Endothelial cell of umbilical vein (primary cell): ENCODE results near the gene TRIM17. TPM values are rescaled to one million over a fixed set of nuclear protein-coding genes. Genes with fewer than 3 reads are reported as not detected.

Source experiments
- BruUV-seq: library from RNA; stranded (reverse); fragments of 400-500 nt; replicated peaks from 2 replicates; lab custom pipeline; 2021; lab: Mats Ljungman, UMichigan
- CTCF ChIA-PET: fragments of 300-600, 350-600 bp; sonication (Branson Sonifier 250); formaldehyde crosslinking; loops from one replicate; lab custom pipeline; 2021; ENCODE audit warnings: antibody characterized with exemption, inconsistent platforms; lab: Charles Lee
- POLR2A ChIA-PET: fragments of 300-600, 350-600 bp; sonication (Branson Sonifier 250); formaldehyde crosslinking; loops from one replicate; lab custom pipeline; 2021; ENCODE audit warnings: antibody characterized with exemption, inconsistent platforms; lab: Charles Lee
- DNase-seq: peaks from one replicate; pipeline ENCODE4 v3.0.0-alpha.2; 2011; ENCODE audit warnings: low read depth, low spot score
- FAIRE-seq: peaks from 2 replicates; lab custom pipeline; 2011; peaks lifted over from hg19 to GRCh38; lab: Jason Lieb, UNC
- H2AFZ ChIP-seq: 2 replicates; pipeline ENCODE4 v1.6.0; 2012; ENCODE audit warnings: low read depth, low read length, control low read depth, inconsistent platforms
- H3K27ac ChIP-seq: 2 replicates; pipeline ENCODE4 v1.5.1; 2011; ENCODE audit warnings: low read depth, mild to moderate bottlenecking, control low read depth, low read length, moderate library complexity; ENCODE audit not compliant: insufficient read depth
- H3K27me3 ChIP-seq, 2 experiments: 2 replicates each; pipeline versions ENCODE4 v1.6.0 to v1.6.1; 2011; ENCODE audit warnings: low read length in 2 of 2, mixed read lengths in 1 of 2; ENCODE audit not compliant: control insufficient read depth in 2 of 2, insufficient read depth in 2 of 2
- H3K36me3 ChIP-seq, 2 experiments: 2 replicates in 1 of 2; 3 replicates in 1 of 2; pipeline ENCODE4 v1.5.1; 2011; ENCODE audit warnings: low read length in 2 of 2, mild to moderate bottlenecking in 1 of 2, moderate library complexity in 1 of 2; ENCODE audit not compliant: control insufficient read depth in 2 of 2, insufficient read depth in 2 of 2; ENCODE audit errors: extremely low read depth in 1 of 2
- H3K4me1 ChIP-seq: 3 replicates; pipeline ENCODE4 v1.5.1; 2011; ENCODE audit warnings: mild to moderate bottlenecking, low read length; ENCODE audit not compliant: control insufficient read depth, insufficient read depth; ENCODE audit errors: extremely low read depth
- H3K4me2 ChIP-seq: 2 replicates; pipeline ENCODE4 v1.6.1; 2011; ENCODE audit warnings: low read length, control low read depth, mixed read lengths; ENCODE audit not compliant: insufficient read depth
- H3K4me3 ChIP-seq, 3 experiments: fragments of 200-600 bp in 1 of 3; sonication (generic), shearing (Covaris generic) in 1 of 3; replicated peaks in 1 of 3; 2 replicates each; pipeline ENCODE4 v1.5.1; 2011 to 2016; ENCODE audit warnings: control low read depth in 3 of 3, low read length in 3 of 3, mild to moderate bottlenecking in 2 of 3, inconsistent platforms in 1 of 3, low read depth in 1 of 3, moderate library complexity in 1 of 3; ENCODE audit not compliant: insufficient read depth in 1 of 3
- H3K79me2 ChIP-seq: 2 replicates; pipeline ENCODE4 v1.6.0; 2012; ENCODE audit warnings: low read length, inconsistent platforms; ENCODE audit not compliant: control insufficient read depth, insufficient read depth
- H3K9ac ChIP-seq: replicated peaks from 2 replicates; pipeline ENCODE3; 2011; ENCODE audit warnings: low read length, control low read depth; ENCODE audit not compliant: insufficient read depth; ENCODE audit errors: extremely low read depth
- H3K9me1 ChIP-seq: replicated peaks from 3 replicates; pipeline ENCODE4 v1.6.0; 2011; ENCODE audit warnings: mild to moderate bottlenecking, low read length; ENCODE audit not compliant: control insufficient read depth, insufficient read depth; ENCODE audit errors: extremely low read depth
- H3K9me3 ChIP-seq: replicated peaks from 2 replicates; pipeline ENCODE4 v1.5.1; 2012; ENCODE audit warnings: low read length, inconsistent platforms; ENCODE audit not compliant: control insufficient read depth, insufficient read depth
- H4K20me1 ChIP-seq: replicated peaks from 2 replicates; pipeline ENCODE3; 2011; ENCODE audit warnings: mild to moderate bottlenecking, low read length; ENCODE audit not compliant: control insufficient read depth, insufficient read depth; ENCODE audit errors: extremely low read depth
- CTCF ChIP-seq, 2 donors: IDR thresholded peaks; 1 replicate in 1 of 2; 2 replicates in 1 of 2; pipeline ENCODE4 v1.5.1; 2011; ENCODE audit warnings: low read length in 2 of 2, mild to moderate bottlenecking in 2 of 2, moderate library complexity in 2 of 2, control low read depth in 1 of 2, inconsistent platforms in 1 of 2, low read depth in 1 of 2; ENCODE audit not compliant: insufficient read depth in 1 of 2; ENCODE audit errors: extremely low read depth in 1 of 2
- EZH2 ChIP-seq: IDR thresholded peaks from 2 replicates; pipeline ENCODE4 v1.6.1; 2012; ENCODE audit warnings: borderline replicate concordance, low read depth, mild to moderate bottlenecking, moderate library complexity, low read length, inconsistent platforms; ENCODE audit not compliant: severe bottlenecking
- FOS ChIP-seq: IDR thresholded peaks from 2 replicates; pipeline ENCODE4 v1.6.1; 2011; ENCODE audit warnings: mild to moderate bottlenecking, low read length, moderate library complexity, borderline replicate concordance; ENCODE audit not compliant: insufficient read depth
- GATA2 ChIP-seq: IDR thresholded peaks from 2 replicates; pipeline ENCODE4 v1.7.0; 2011; ENCODE audit warnings: low read depth, mild to moderate bottlenecking, moderate library complexity, mixed read lengths, low read length; ENCODE audit not compliant: insufficient read length, insufficient read depth
- JUN ChIP-seq: IDR thresholded peaks from 2 replicates; pipeline ENCODE4 v1.6.1; 2011; ENCODE audit warnings: borderline replicate concordance, low read depth; ENCODE audit not compliant: insufficient read length, insufficient read depth
- MAX ChIP-seq: IDR thresholded peaks from 2 replicates; pipeline ENCODE4 v1.6.1; 2011; ENCODE audit not compliant: insufficient read depth, insufficient read length
- MYC ChIP-seq: IDR thresholded peaks from one replicate; pipeline ENCODE4 v1.6.1; 2011; ENCODE audit warnings: mild to moderate bottlenecking, low read depth, low read length
- POLR2A ChIP-seq: IDR thresholded peaks from 2 replicates; pipeline ENCODE4 v1.6.1; 2012; ENCODE audit warnings: low read depth, mild to moderate bottlenecking, control low read depth, low read length
- POLR2AphosphoS5 ChIP-seq: IDR thresholded peaks from 2 replicates; pipeline ENCODE4 v1.6.1; 2012; ENCODE audit warnings: low read depth, mild to moderate bottlenecking, control low read depth, low read length, moderate library complexity; ENCODE audit not compliant: insufficient read depth
- dilution Hi-C: fragments of 300-500 bp; cut with MboI; formaldehyde crosslinking; loops from one replicate; pipeline ENCODE4 v1.15.0; 2019; ENCODE audit warnings: low sequenced_read_pairs; ENCODE audit not compliant: extremely low pct_ligation_motif_present
- intact Hi-C: fragments of 100-400 bp; cut with micrococcal nuclease; formaldehyde crosslinking; loops from one replicate; pipeline ENCODE4 v1.10.0; 2022
- polyA plus RNA-seq, 4 experiments: library from polyadenylated mRNA; depleted of rRNA in 3 of 4; stranded (reverse) in 3 of 4; unstranded in 1 of 4; fragments of >200 nt; gene quantifications; 2 replicates each; pipeline versions ENCODE4 v1.2.1 to v1.2.3, GENCODE V29; 2011 to 2012; ENCODE audit warnings: missing spikeins in 1 of 4
- total RNA-seq: library from RNA; stranded (reverse); gene quantifications from 2 replicates; pipeline ENCODE4 v1.2.3, GENCODE V29; 2021

Gene TRIM17
- total and polyA plus RNA-seq, 2 donors (not counting 3 experiments of a cell fraction or from before 2014, with no cell fraction given) = not detected

- Histone ChIP-seq H3K9me3 (no peaks in the 10 kb centered on the region), H3K79me2 (peaks cover 64% of the 10 kb centered on the region), H4K20me1 (no peaks in the 10 kb centered on the region), H2AFZ (no peak overlapping the region), H3K4me3 (peak overlapping the region; percentile 57 to 96 (median 70)), H3K4me2 (peak overlapping the region; percentile 83), H3K27me3 (no peaks in the 10 kb centered on the region), H3K27ac (no peak overlapping the region), H3K36me3 (peaks cover 0 to 6% of the 10 kb centered on the region in 2 experiments), H3K9ac (peak overlapping the region; percentile 2), H3K9me1 (no peaks in the 10 kb centered on the region), H3K4me1 (peaks cover 23% of the 10 kb centered on the region)
- TF ChIP-seq POLR2A (no peak), POLR2AphosphoS5 (no peak), JUN (no peak), FOS (no peak), MYC (no peak), CTCF (IDR thresholded peaks at IDR 0.05; ENCODE audit: extremely low read depth in 1 of 2, insufficient read depth in 1 of 2, low read depth in 1 of 2, low read length in 2 of 2) (no peak), MAX (no peak), GATA2 (no peak), EZH2 (no peak)
- intact Hi-C loops (loop anchor here (5.0 kb wide), 1 partner anchor 238 kb away; the partner anchor contains the start of gene IBA57), dilution Hi-C loops (no loop called here)
- ChIA-PET POLR2A (interaction anchor here (0.7 kb wide), 1 partner anchor 400 kb away, joined by 3 read pairs; no protein-coding TSS in a partner anchor), CTCF (interaction anchor here (1.0 to 5.3 kb wide), 4 partner anchors 10 to 192 kb away, joined by 3 to 42 read pairs (median 6); no protein-coding TSS in a partner anchor)
- BruUV-seq = no TSS peak
- DNase-seq = peak; percentile 17
- FAIRE-seq = peak; percentile 52
Observed at GRCh38 chr1:228405200-228405978, 11.3 kb downstream of the TRIM17 start.
